OCI-LY1 (cell line): ENCODE data around the gene TFAP2E.
A peak's percentile ranks its signal among the peaks of the same experiment; 100 is the strongest.

Experiments used
- H2AFZ ChIP-seq: fragments of 200-600 bp; sonication (generic), shearing (Covaris generic); 2 replicates; pipeline ENCODE4 v1.6.0; 2014; ENCODE audit warnings: antibody characterized with exemption, mild to moderate bottlenecking, low read length
- H3F3A ChIP-seq: fragments of 200-600 bp; sonication (generic), shearing (Covaris generic); 2 replicates; pipeline ENCODE4 v1.6.0; 2014; ENCODE audit warnings: mild to moderate bottlenecking, antibody characterized with exemption, low read length, moderate library complexity; ENCODE audit not compliant: insufficient read depth
- H3K27ac ChIP-seq: fragments of 200-600 bp; sonication (generic); 2 replicates; pipeline ENCODE4 v1.5.1; 2014; ENCODE audit warnings: low read length, mixed run types, mild to moderate bottlenecking, low read depth; ENCODE audit not compliant: poor library complexity, severe bottlenecking
- H3K27me3 ChIP-seq: fragments of 200-600 bp; sonication (generic); 2 replicates; pipeline ENCODE4 v1.6.0; 2014; ENCODE audit warnings: antibody characterized with exemption, mild to moderate bottlenecking, low read length, moderate library complexity; ENCODE audit not compliant: insufficient read depth
- H3K36me3 ChIP-seq: fragments of 200-600 bp; sonication (generic); 2 replicates; pipeline ENCODE4 v1.6.1; 2014; ENCODE audit warnings: mild to moderate bottlenecking, antibody characterized with exemption, low read length, moderate library complexity, mixed read lengths; ENCODE audit not compliant: insufficient read depth
- H3K4me1 ChIP-seq: fragments of 200-600 bp; sonication (generic); 2 replicates; pipeline ENCODE4 v1.5.1; 2014; ENCODE audit warnings: mild to moderate bottlenecking, low read length, moderate library complexity; ENCODE audit not compliant: insufficient read depth, severe bottlenecking
- H3K4me2 ChIP-seq: fragments of 200-600 bp; sonication (generic), shearing (Covaris generic); 2 replicates; pipeline ENCODE4 v1.6.1; 2014; ENCODE audit warnings: low read length
- H3K4me3 ChIP-seq: fragments of 200-600 bp; sonication (generic); 2 replicates; pipeline ENCODE4 v1.5.1; 2014; ENCODE audit warnings: low read length, low read depth, mild to moderate bottlenecking, mixed read lengths; ENCODE audit not compliant: poor library complexity, severe bottlenecking
- H3K79me2 ChIP-seq: fragments of 200-600 bp; shearing (Covaris generic); 2 replicates; pipeline ENCODE4 v1.6.1; 2016; ENCODE audit warnings: mixed run types, low read length, mixed read lengths; ENCODE audit not compliant: insufficient read depth
- H3K9ac ChIP-seq: fragments of 200-600 bp; sonication (generic), shearing (Covaris generic); 2 replicates; pipeline ENCODE4 v1.6.1; 2014; ENCODE audit warnings: mild to moderate bottlenecking, low read length, mixed read lengths
- H3K9me2 ChIP-seq: fragments of 200-600 bp; sonication (generic), shearing (Covaris generic); 2 replicates; pipeline ENCODE4 v1.6.1; 2014; ENCODE audit warnings: low read depth, mild to moderate bottlenecking, low read length, mixed read lengths
- H3K9me3 ChIP-seq: fragments of 200-600 bp; shearing (Covaris generic); 2 replicates; pipeline ENCODE4 v1.6.1; 2014; ENCODE audit warnings: low read length, mixed read lengths
- H4K20me1 ChIP-seq: fragments of 200-600 bp; sonication (generic), shearing (Covaris generic); 2 replicates; pipeline ENCODE4 v1.6.0; 2016; ENCODE audit warnings: mild to moderate bottlenecking, low read length; ENCODE audit not compliant: insufficient read depth
- CTCF ChIP-seq: fragments of 200-600 bp; sonication (generic), shearing (Covaris generic); IDR thresholded peaks from 2 replicates; pipeline ENCODE4 v1.5.1; 2017; ENCODE audit warnings: mild to moderate bottlenecking, antibody characterized with exemption, low read length, moderate library complexity, mixed read lengths
- EZH2 ChIP-seq: fragments of 200-600 bp; sonication (generic), shearing (Covaris generic); IDR thresholded peaks from 2 replicates; pipeline ENCODE4 v1.8.0; 2017; ENCODE audit warnings: borderline replicate concordance, mixed run types, mild to moderate bottlenecking, antibody characterized with exemption, low read length, moderate library complexity, mixed read lengths

The TFAP2E gene

GRCh38 chr1:35567947-35568558, 5.1 kb upstream of the TFAP2E start:
- H2AFZ ChIP-seq = no peak overlapping the region
- no peaks in the 10 kb centered on the region; the same call in 1 of the 2 replicates for H3K27me3 ChIP-seq
- H3K9me2 ChIP-seq = no peaks in the 10 kb centered on the region
- no peak overlapping the region for H3K9ac ChIP-seq
- H4K20me1 ChIP-seq = no peaks in the 10 kb centered on the region
- H3F3A ChIP-seq = no peaks in the 10 kb centered on the region
- no peak for TF ChIP-seq CTCF
- no peak for TF ChIP-seq EZH2
- H3K36me3 ChIP-seq = peaks cover 7% of the 10 kb centered on the region; the same call in 1 of the 2 replicates
- H3K4me2 ChIP-seq = no peak overlapping the region
- no peaks in the 10 kb centered on the region for H3K4me1 ChIP-seq
- no peak overlapping the region for H3K4me3 ChIP-seq
- H3K79me2 ChIP-seq = no peaks in the 10 kb centered on the region
- H3K9me3 ChIP-seq = no peaks in the 10 kb centered on the region
- H3K27ac ChIP-seq = no peak overlapping the region

GRCh38 chr1:35568975-35569395, 4.1 kb upstream of the TFAP2E start:
- Histone ChIP-seq H3K9ac (no peak overlapping the region), H3K9me3 (no peaks in the 10 kb centered on the region), H2AFZ (no peak overlapping the region), H3K4me3 (no peak overlapping the region), H3K4me1 (no peaks in the 10 kb centered on the region), H3K9me2 (no peaks in the 10 kb centered on the region), H4K20me1 (no peaks in the 10 kb centered on the region), H3K4me2 (no peak overlapping the region), H3K27ac (no peak overlapping the region), H3K36me3 (peaks cover 7% of the 10 kb centered on the region; the same call in 1 of the 2 replicates), H3K79me2 (no peaks in the 10 kb centered on the region), H3K27me3 (no peaks in the 10 kb centered on the region; the same call in 1 of the 2 replicates), H3F3A (no peaks in the 10 kb centered on the region)
- TF ChIP-seq EZH2 (no peak), CTCF (peak; percentile 94)

GRCh38 chr1:35569936-35570335, 3.2 kb upstream of the TFAP2E start:
- Histone ChIP-seq H4K20me1 (no peaks in the 10 kb centered on the region), H3K4me1 (no peaks in the 10 kb centered on the region), H3F3A (no peaks in the 10 kb centered on the region), H3K27me3 (no peaks in the 10 kb centered on the region; the same call in 1 of the 2 replicates), H3K4me2 (no peak overlapping the region), H3K4me3 (no peak overlapping the region), H3K27ac (no peak overlapping the region), H3K9ac (no peak overlapping the region), H2AFZ (no peak overlapping the region), H3K9me3 (no peaks in the 10 kb centered on the region), H3K79me2 (no peaks in the 10 kb centered on the region), H3K9me2 (no peaks in the 10 kb centered on the region), H3K36me3 (peaks cover 7% of the 10 kb centered on the region; the same call in 1 of the 2 replicates)
- no peak for TF ChIP-seq CTCF
- TF ChIP-seq EZH2 = no peak
